ENCODE data around the gene HS6ST2.

The HS6ST2 gene

GRCh38 chrX:132631579-132632232 is 326.7 kb downstream of the HS6ST2 start:
- TF ChIP-seq CTCF (IDR thresholded peaks at IDR 0.05; ENCODE audit: borderline replicate concordance, extremely low read depth, low read length, poor library complexity, severe bottlenecking) (peak; percentile 73), EZH2 (IDR thresholded peaks at IDR 0.05; ENCODE audit: borderline replicate concordance, low read depth, low read length, severe bottlenecking) (no peak)
- Histone ChIP-seq H3K4me2 (ENCODE audit: insufficient read depth, low read length) (no peak overlapping the region), H3K9me3 (ENCODE audit: insufficient read depth, low read length, severe bottlenecking) (no peaks in the 10 kb centered on the region), H3K4me3 (ENCODE audit: low read depth in 1 of 2, low read length in 2 of 2) (no peak overlapping the region), H4K20me1 (ENCODE audit: insufficient read depth, low read length) (no peaks in the 10 kb centered on the region), H3K27me3 (ENCODE audit: insufficient read depth, low read length, poor library complexity) (no peaks in the 10 kb centered on the region), H2AFZ (ENCODE audit: low read depth, low read length) (no peak overlapping the region; the same call in 1 of the 2 replicates), H3K4me1 (ENCODE audit: insufficient read depth, low read length) (no peaks in the 10 kb centered on the region), H3K9ac (ENCODE audit: low read depth, low read length) (no peak overlapping the region), H3K36me3 (ENCODE audit: insufficient read depth, low read length) (no peaks in the 10 kb centered on the region), H3K27ac (ENCODE audit: low read length) (no peak overlapping the region), H3K79me2 (ENCODE audit: insufficient read depth, low read length) (no peaks in the 10 kb centered on the region)
- DNase-seq (peak; percentile 9), ATAC-seq (ENCODE audit: insufficient read depth, low read depth) (peak; percentile 79)

- Histone ChIP-seq H3K27ac (ENCODE audit: low read length) (no peak overlapping the region), H3K4me2 (ENCODE audit: insufficient read depth, low read length) (no peak overlapping the region), H3K9me3 (ENCODE audit: insufficient read depth, low read length, severe bottlenecking) (no peaks in the 10 kb centered on the region), H3K79me2 (ENCODE audit: insufficient read depth, low read length) (no peaks in the 10 kb centered on the region), H3K9ac (ENCODE audit: low read depth, low read length) (no peak overlapping the region), H3K4me3 (ENCODE audit: low read depth in 1 of 2, low read length in 2 of 2) (no peak overlapping the region), H4K20me1 (ENCODE audit: insufficient read depth, low read length) (no peaks in the 10 kb centered on the region), H3K4me1 (ENCODE audit: insufficient read depth, low read length) (no peaks in the 10 kb centered on the region), H3K27me3 (ENCODE audit: insufficient read depth, low read length, poor library complexity) (no peaks in the 10 kb centered on the region), H3K36me3 (ENCODE audit: insufficient read depth, low read length) (no peaks in the 10 kb centered on the region), H2AFZ (ENCODE audit: low read depth, low read length) (no peak overlapping the region)
- TF ChIP-seq EZH2 (IDR thresholded peaks at IDR 0.05; ENCODE audit: borderline replicate concordance, low read depth, low read length, severe bottlenecking) (no peak), CTCF (IDR thresholded peaks at IDR 0.05; ENCODE audit: borderline replicate concordance, extremely low read depth, low read length, poor library complexity, severe bottlenecking) (no peak)
- ATAC-seq (ENCODE audit: insufficient read depth, low read depth) (no peak), DNase-seq (no peak)
These were observed 334.0 kb downstream of the HS6ST2 start for GRCh38 chrX:132624466-132624865.

- ATAC-seq (ENCODE audit: insufficient read depth, low read depth): no peak
- no peaks in the 10 kb centered on the region for H3K36me3 ChIP-seq (ENCODE audit: insufficient read depth, low read length)
These were observed 334.5 kb downstream of the HS6ST2 start for GRCh38 chrX:132623942-132624341.

More at GRCh38 chrX:132623942-132624341, 334.5 kb downstream of the HS6ST2 start:
- Histone ChIP-seq H3K27me3 (ENCODE audit: insufficient read depth, low read length, poor library complexity) (no peaks in the 10 kb centered on the region), H3K79me2 (ENCODE audit: insufficient read depth, low read length) (no peaks in the 10 kb centered on the region), H3K27ac (ENCODE audit: low read length) (no peak overlapping the region), H3K4me3 (ENCODE audit: low read depth in 1 of 2, low read length in 2 of 2) (no peak overlapping the region), H4K20me1 (ENCODE audit: insufficient read depth, low read length) (no peaks in the 10 kb centered on the region), H3K4me2 (ENCODE audit: insufficient read depth, low read length) (no peak overlapping the region), H3K9me3 (ENCODE audit: insufficient read depth, low read length, severe bottlenecking) (no peaks in the 10 kb centered on the region), H2AFZ (ENCODE audit: low read depth, low read length) (no peak overlapping the region), H3K9ac (ENCODE audit: low read depth, low read length) (no peak overlapping the region), H3K4me1 (ENCODE audit: insufficient read depth, low read length) (no peaks in the 10 kb centered on the region)
- no peak for DNase-seq
- TF ChIP-seq EZH2 (IDR thresholded peaks at IDR 0.05; ENCODE audit: borderline replicate concordance, low read depth, low read length, severe bottlenecking) (no peak), CTCF (IDR thresholded peaks at IDR 0.05; ENCODE audit: borderline replicate concordance, extremely low read depth, low read length, poor library complexity, severe bottlenecking) (no peak)
